Fibroblast of lung (primary cell): Measurements from ENCODE around the gene NDUFB3. TPM values are rescaled to one million over a fixed set of nuclear protein-coding genes. Genes with fewer than 3 reads are reported as not detected.
A peak's percentile ranks its signal among the peaks of the same experiment; 100 is the strongest.

Experiments used
- DNase-seq, 2 donors: peaks; one replicate each; pipeline versions ENCODE4 v3.0.0 to v3.0.0-alpha.2; 2010; ENCODE audit warnings: low read depth in 2 of 2
- H2AFZ ChIP-seq: 2 replicates; pipeline ENCODE4 v1.5.1; 2012; ENCODE audit warnings: low read length, control low read depth, inconsistent platforms
- H3K27ac ChIP-seq: 2 replicates; pipeline ENCODE4 v1.5.1; 2011; ENCODE audit warnings: low read length, control low read depth; ENCODE audit not compliant: insufficient read depth
- H3K27me3 ChIP-seq: 2 replicates; pipeline ENCODE4 v1.5.1; 2011; ENCODE audit warnings: mild to moderate bottlenecking, low read length; ENCODE audit not compliant: control insufficient read depth, insufficient read depth
- H3K36me3 ChIP-seq: 2 replicates; pipeline ENCODE4 v1.5.1; 2011; ENCODE audit warnings: low read length; ENCODE audit not compliant: control insufficient read depth, insufficient read depth
- H3K4me1 ChIP-seq: 2 replicates; pipeline ENCODE4 v1.5.1; 2011; ENCODE audit warnings: low read length; ENCODE audit not compliant: control insufficient read depth, insufficient read depth; ENCODE audit errors: extremely low read depth
- H3K4me2 ChIP-seq: 2 replicates; pipeline ENCODE4 v1.5.1; 2011; ENCODE audit warnings: low read length, control low read depth; ENCODE audit not compliant: insufficient read depth; ENCODE audit errors: extremely low read depth
- H3K4me3 ChIP-seq, 4 experiments: fragments of 200-600 bp in 1 of 4; sonication (generic) in 1 of 4; replicated peaks in 1 of 4; 2 replicates each; pipeline ENCODE4 v1.5.1; 2011 to 2016; ENCODE audit warnings: low read length in 4 of 4, low read depth in 3 of 4, mild to moderate bottlenecking in 3 of 4, control low read depth in 2 of 4, inconsistent platforms in 1 of 4, mixed read lengths in 1 of 4; ENCODE audit not compliant: insufficient read depth in 1 of 4; ENCODE audit errors: control extremely low read depth in 1 of 4
- H3K79me2 ChIP-seq: 2 replicates; pipeline ENCODE4 v1.5.1; 2012; ENCODE audit warnings: mild to moderate bottlenecking, low read length, inconsistent platforms; ENCODE audit not compliant: control insufficient read depth, insufficient read depth
- H3K9ac ChIP-seq: 2 replicates; pipeline ENCODE4 v1.5.1; 2011; ENCODE audit warnings: mild to moderate bottlenecking, low read length, control low read depth; ENCODE audit not compliant: insufficient read depth
- H3K9me3 ChIP-seq: 2 replicates; pipeline ENCODE4 v1.5.1; 2012; ENCODE audit warnings: low read depth, low read length; ENCODE audit not compliant: control insufficient read depth, insufficient read depth
- H4K20me1 ChIP-seq: 2 replicates; pipeline ENCODE4 v1.5.1; 2011; ENCODE audit warnings: low read length; ENCODE audit not compliant: control insufficient read depth, insufficient read depth; ENCODE audit errors: extremely low read depth
- EZH2 ChIP-seq: IDR thresholded peaks from 2 replicates; pipeline ENCODE4 v1.5.1; 2012; ENCODE audit warnings: low read length, control low read depth, mild to moderate bottlenecking; ENCODE audit errors: missing control alignments
- polyA plus RNA-seq, 2 donors: library from polyadenylated mRNA; depleted of rRNA in 1 of 2; stranded (reverse) in 1 of 2; unstranded in 1 of 2; fragments of >200 nt; gene quantifications; 2 replicates each; pipeline ENCODE4 v1.2.1, GENCODE V29; 2011 to 2012; ENCODE audit warnings: missing spikeins in 1 of 2
- total RNA-seq: library from RNA; depleted of rRNA; stranded (reverse); fragments of >200 nt; gene quantifications from 2 replicates; pipeline ENCODE4 v1.2.1, GENCODE V29; 2014
- TF ChIP-seq, protein P1 (sequence below), 2 donors: IDR thresholded peaks in 1 of 2; conservative IDR thresholded peaks in 1 of 2; 1 replicate in 1 of 2; 2 replicates in 1 of 2; pipeline ENCODE4 v1.5.1; 2011 to 2012; ENCODE audit warnings: low read length in 2 of 2, control low read depth in 1 of 2, inconsistent platforms in 1 of 2, low read depth in 1 of 2, mild to moderate bottlenecking in 1 of 2

The NDUFB3 gene
- total and polyA plus RNA-seq, 2 donors (not counting 1 experiment from before 2014, with no cell fraction given) = 77.5 to 121 TPM

DNA sequence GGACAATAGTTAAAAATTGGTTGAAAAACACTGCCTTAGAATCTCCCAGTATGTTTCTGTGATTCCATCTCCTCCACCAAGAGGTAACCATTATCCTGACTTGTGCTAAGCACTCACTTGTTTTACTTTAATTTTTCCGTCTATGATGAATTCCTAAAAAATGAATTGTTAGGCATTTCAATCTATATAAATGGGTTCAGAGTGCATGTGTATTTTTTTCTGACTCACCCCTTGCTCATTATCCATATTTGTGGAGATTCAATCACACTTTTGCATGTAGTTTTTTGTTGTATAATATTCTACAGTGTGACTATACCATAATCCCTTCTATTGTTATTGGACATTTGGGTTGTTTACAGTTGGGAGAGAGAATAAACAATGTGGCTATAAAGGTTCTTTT, 1.3 kb downstream of the NDUFB3 start:
- Histone ChIP-seq H3K9ac (no peak overlapping the region), H4K20me1 (no peaks in the 10 kb centered on the region), H3K79me2 (peaks cover 51% of the 10 kb centered on the region), H3K27ac (no peak overlapping the region), H2AFZ (no peak overlapping the region), H3K27me3 (no peaks in the 10 kb centered on the region), H3K4me2 (peak overlapping the region; percentile 78), H3K4me3 (peak overlapping the region in 3 of 4 experiments; percentile 52 to 100 (median 80)), H3K4me1 (no peaks in the 10 kb centered on the region), H3K36me3 (no peaks in the 10 kb centered on the region), H3K9me3 (no peaks in the 10 kb centered on the region)
- DNase-seq = no peak
- no peak for TF ChIP-seq EZH2
- TF ChIP-seq, protein P1, sequence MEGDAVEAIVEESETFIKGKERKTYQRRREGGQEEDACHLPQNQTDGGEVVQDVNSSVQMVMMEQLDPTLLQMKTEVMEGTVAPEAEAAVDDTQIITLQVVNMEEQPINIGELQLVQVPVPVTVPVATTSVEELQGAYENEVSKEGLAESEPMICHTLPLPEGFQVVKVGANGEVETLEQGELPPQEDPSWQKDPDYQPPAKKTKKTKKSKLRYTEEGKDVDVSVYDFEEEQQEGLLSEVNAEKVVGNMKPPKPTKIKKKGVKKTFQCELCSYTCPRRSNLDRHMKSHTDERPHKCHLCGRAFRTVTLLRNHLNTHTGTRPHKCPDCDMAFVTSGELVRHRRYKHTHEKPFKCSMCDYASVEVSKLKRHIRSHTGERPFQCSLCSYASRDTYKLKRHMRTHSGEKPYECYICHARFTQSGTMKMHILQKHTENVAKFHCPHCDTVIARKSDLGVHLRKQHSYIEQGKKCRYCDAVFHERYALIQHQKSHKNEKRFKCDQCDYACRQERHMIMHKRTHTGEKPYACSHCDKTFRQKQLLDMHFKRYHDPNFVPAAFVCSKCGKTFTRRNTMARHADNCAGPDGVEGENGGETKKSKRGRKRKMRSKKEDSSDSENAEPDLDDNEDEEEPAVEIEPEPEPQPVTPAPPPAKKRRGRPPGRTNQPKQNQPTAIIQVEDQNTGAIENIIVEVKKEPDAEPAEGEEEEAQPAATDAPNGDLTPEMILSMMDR (conservative IDR thresholded peaks at IDR 0.05 in 1 of 2, IDR thresholded peaks at IDR 0.05 in 1 of 2; ENCODE audit: low read depth in 1 of 2, low read length in 2 of 2) = no peak

DNA sequence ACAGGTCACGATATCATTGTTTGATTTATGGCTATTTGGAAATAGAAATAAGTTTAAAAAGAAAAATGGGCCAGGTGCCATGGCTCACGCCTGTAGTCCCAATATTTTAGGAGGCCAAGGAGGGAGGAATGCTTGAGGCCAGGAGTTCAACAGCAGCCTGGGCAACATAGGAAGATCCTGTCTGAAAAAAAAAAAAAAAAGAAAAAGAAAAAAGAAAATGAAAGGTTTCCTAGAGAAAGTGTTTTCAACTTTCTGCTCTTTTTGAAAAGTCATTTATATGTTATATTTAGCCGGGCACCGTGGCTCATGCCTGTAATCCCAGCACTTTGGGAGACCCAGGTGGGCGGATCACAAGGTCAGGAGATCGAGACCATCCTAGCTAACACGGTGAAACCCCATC, 3.2 kb downstream of the NDUFB3 start:
- Histone ChIP-seq H3K36me3 (no peaks in the 10 kb centered on the region), H3K79me2 (peaks cover 35% of the 10 kb centered on the region), H3K9ac (no peak overlapping the region), H3K9me3 (no peaks in the 10 kb centered on the region), H4K20me1 (no peaks in the 10 kb centered on the region), H2AFZ (no peak overlapping the region), H3K4me2 (no peak overlapping the region), H3K4me3 (no peak overlapping the region), H3K27ac (no peak overlapping the region), H3K27me3 (no peaks in the 10 kb centered on the region), H3K4me1 (no peaks in the 10 kb centered on the region)
- DNase-seq = no peak
- TF ChIP-seq EZH2 = no peak
- TF ChIP-seq, protein P1 (conservative IDR thresholded peaks at IDR 0.05 in 1 of 2, IDR thresholded peaks at IDR 0.05 in 1 of 2; ENCODE audit: low read depth in 1 of 2, low read length in 2 of 2) = no peak

DNA sequence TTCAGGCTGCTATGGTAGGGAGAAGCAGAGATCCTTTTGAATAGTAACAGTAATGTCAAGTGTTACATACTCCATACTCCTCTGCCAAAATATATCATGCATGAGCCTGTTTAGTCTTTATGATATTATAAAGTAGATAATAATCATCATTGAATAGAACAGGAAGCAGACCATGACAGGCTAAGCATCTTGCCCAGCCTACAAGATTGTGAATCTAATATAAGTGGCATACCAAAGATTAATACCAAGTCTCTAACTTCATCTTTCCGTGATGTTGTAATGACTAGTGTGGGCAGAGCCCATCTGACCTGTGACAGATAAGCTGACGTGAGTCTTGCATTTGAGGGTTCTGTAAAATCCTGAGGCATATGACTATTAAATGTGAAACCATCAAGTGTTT, 13.1 kb downstream of the NDUFB3 start:
- Histone ChIP-seq H4K20me1 (no peaks in the 10 kb centered on the region), H3K9ac (no peak overlapping the region), H3K4me3 (no peak overlapping the region), H3K9me3 (no peaks in the 10 kb centered on the region), H3K79me2 (no peaks in the 10 kb centered on the region), H3K4me2 (no peak overlapping the region), H3K36me3 (peaks cover 3% of the 10 kb centered on the region), H2AFZ (no peak overlapping the region), H3K27me3 (no peaks in the 10 kb centered on the region), H3K4me1 (no peaks in the 10 kb centered on the region), H3K27ac (no peak overlapping the region)
- TF ChIP-seq, protein P1 (conservative IDR thresholded peaks at IDR 0.05 in 1 of 2, IDR thresholded peaks at IDR 0.05 in 1 of 2; ENCODE audit: low read depth in 1 of 2, low read length in 2 of 2) = no peak
- TF ChIP-seq EZH2 = no peak
- peak in 1 of 2 donors; percentile 5 for DNase-seq
